Measurements from ENCODE around the gene USP33.

DNA sequence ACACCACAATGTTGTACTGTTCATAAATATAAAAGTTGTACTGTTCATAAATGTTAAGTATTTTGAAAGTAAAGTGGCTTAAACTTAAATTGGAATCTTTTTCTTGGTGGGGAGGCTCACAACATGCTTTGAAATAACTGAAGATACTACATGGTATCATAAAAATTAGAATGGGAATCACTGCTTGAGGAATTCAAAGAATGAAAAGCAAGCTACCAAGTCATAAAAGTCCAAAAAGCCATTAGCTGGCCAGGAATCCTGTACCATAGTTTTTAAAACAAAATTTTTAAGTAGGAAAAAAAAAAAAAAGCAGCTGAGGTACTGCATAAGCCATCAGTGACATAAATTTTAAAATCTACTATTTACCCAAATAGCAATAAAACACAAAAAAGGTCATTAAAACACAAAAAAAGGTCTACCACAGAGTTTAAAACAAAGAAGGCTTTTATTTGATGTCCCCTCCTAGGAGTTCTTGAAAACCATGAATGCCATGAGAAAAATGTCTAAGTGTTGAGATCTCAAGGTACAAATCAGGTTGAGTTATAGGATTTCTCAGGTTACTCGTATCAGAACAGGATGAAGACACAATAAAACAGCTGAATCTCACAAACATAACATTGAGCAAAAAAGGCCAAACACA, 85.8 kb downstream of the USP33 start:
- TF ChIP-seq, protein P1, sequence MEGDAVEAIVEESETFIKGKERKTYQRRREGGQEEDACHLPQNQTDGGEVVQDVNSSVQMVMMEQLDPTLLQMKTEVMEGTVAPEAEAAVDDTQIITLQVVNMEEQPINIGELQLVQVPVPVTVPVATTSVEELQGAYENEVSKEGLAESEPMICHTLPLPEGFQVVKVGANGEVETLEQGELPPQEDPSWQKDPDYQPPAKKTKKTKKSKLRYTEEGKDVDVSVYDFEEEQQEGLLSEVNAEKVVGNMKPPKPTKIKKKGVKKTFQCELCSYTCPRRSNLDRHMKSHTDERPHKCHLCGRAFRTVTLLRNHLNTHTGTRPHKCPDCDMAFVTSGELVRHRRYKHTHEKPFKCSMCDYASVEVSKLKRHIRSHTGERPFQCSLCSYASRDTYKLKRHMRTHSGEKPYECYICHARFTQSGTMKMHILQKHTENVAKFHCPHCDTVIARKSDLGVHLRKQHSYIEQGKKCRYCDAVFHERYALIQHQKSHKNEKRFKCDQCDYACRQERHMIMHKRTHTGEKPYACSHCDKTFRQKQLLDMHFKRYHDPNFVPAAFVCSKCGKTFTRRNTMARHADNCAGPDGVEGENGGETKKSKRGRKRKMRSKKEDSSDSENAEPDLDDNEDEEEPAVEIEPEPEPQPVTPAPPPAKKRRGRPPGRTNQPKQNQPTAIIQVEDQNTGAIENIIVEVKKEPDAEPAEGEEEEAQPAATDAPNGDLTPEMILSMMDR (IDR thresholded peaks at IDR 0.05), result no peak
- TF ChIP-seq POLR2A (IDR thresholded peaks at IDR 0.05), result no peak
